GM23338 (cell line): ENCODE data around the gene PISD. TPM values are rescaled to one million over a fixed set of nuclear protein-coding genes. Genes with fewer than 3 reads are reported as not detected.

Experiments used
- ATAC-seq: fragments of 200-7000 bp; cut with Tn5 transposase; 3 replicates; pipeline ENCODE4 v1.9.1; 2020
- DNase-seq: peaks from one replicate; pipeline ENCODE4 v3.0.0-alpha.2; 2015; ENCODE audit warnings: low spot score
- H2AFZ ChIP-seq: fragments of 200-600 bp; sonication (generic); 2 replicates; pipeline ENCODE4 v1.8.0; 2016; ENCODE audit warnings: antibody characterized with exemption, mild to moderate bottlenecking, moderate library complexity
- H3F3A ChIP-seq: fragments of 200-600 bp; sonication (generic); replicated peaks from 2 replicates; pipeline ENCODE4 v1.8.0; 2017; ENCODE audit warnings: antibody characterized with exemption, mixed run types, low read depth
- H3K27ac ChIP-seq: fragments of 200-600 bp; sonication (generic); 2 replicates; pipeline ENCODE4 v1.6.1; 2016; ENCODE audit warnings: low read depth
- H3K27me3 ChIP-seq: fragments of 200-600 bp; sonication (generic); 2 replicates; pipeline ENCODE4 v1.8.0; 2016; ENCODE audit warnings: mild to moderate bottlenecking, mixed run types, moderate library complexity; ENCODE audit not compliant: insufficient read depth
- H3K36me3 ChIP-seq: fragments of 200-600 bp; sonication (generic); 2 replicates; pipeline ENCODE4 v1.8.0; 2016; ENCODE audit warnings: mild to moderate bottlenecking; ENCODE audit not compliant: insufficient read depth
- H3K4me1 ChIP-seq: fragments of 200-600 bp; sonication (generic); 2 replicates; pipeline ENCODE4 v1.8.0; 2016; ENCODE audit warnings: mild to moderate bottlenecking, moderate library complexity; ENCODE audit not compliant: insufficient read depth
- H3K4me2 ChIP-seq: fragments of 200-600 bp; sonication (generic); 2 replicates; pipeline ENCODE4 v1.7.1; 2017; ENCODE audit warnings: mixed run types
- H3K4me3 ChIP-seq: fragments of 200-600 bp; sonication (generic); 2 replicates; pipeline ENCODE4 v1.6.1; 2016; ENCODE audit warnings: mixed run types
- H3K79me2 ChIP-seq: fragments of 200-600 bp; sonication (generic); replicated peaks from 2 replicates; pipeline ENCODE4 v1.8.0; 2017; ENCODE audit warnings: mild to moderate bottlenecking; ENCODE audit not compliant: insufficient read depth
- H3K9me2 ChIP-seq: fragments of 200-600 bp; sonication (generic); 2 replicates; pipeline ENCODE4 v1.8.0; 2017; ENCODE audit not compliant: insufficient read depth
- H4K20me1 ChIP-seq: fragments of 200-600 bp; sonication (generic); replicated peaks from 2 replicates; pipeline ENCODE4 v1.8.0; 2017; ENCODE audit warnings: mild to moderate bottlenecking; ENCODE audit not compliant: insufficient read depth
- H3K27ac Mint-ChIP-seq: 2 replicates; pipeline ENCODE4 v1.8.0; 2020; ENCODE audit warnings: inconsistent platforms, mild to moderate bottlenecking, moderate library complexity, mixed read lengths
- H3K27me3 Mint-ChIP-seq: 3 replicates; pipeline ENCODE4 v1.8.0; 2022; ENCODE audit warnings: low read depth, mild to moderate bottlenecking, moderate library complexity, mixed read lengths, inconsistent platforms; ENCODE audit not compliant: insufficient read depth, poor library complexity
- H3K36me3 Mint-ChIP-seq: 3 replicates; pipeline ENCODE4 v1.8.0; 2021; ENCODE audit warnings: low read depth, mild to moderate bottlenecking, inconsistent platforms, moderate library complexity, mixed read lengths
- H3K4me1 Mint-ChIP-seq: 3 replicates; pipeline ENCODE4 v1.8.0; 2020; ENCODE audit warnings: mild to moderate bottlenecking, inconsistent platforms, mixed read lengths
- H3K4me3 Mint-ChIP-seq: 3 replicates; pipeline ENCODE4 v1.8.0; 2021; ENCODE audit warnings: moderate library complexity, mild to moderate bottlenecking, inconsistent platforms, mixed read lengths
- H3K9me3 Mint-ChIP-seq: 3 replicates; pipeline ENCODE4 v1.8.0; 2020; ENCODE audit warnings: moderate library complexity, mild to moderate bottlenecking, inconsistent platforms, mixed read lengths
- CREB1 ChIP-seq: fragments of 250-450 bp; sonication (Bioruptor Pico); IDR thresholded peaks from 2 replicates; pipeline ENCODE4 v1.5.0; 2020; ENCODE audit warnings: low read depth, mild to moderate bottlenecking, moderate library complexity
- CTCF ChIP-seq, 2 experiments: fragments of 200-600 bp in 1 of 2; sonication (generic) in 1 of 2; conservative IDR thresholded peaks; 2 replicates each; pipeline versions ENCODE4 v1.5.1 to v1.6.1; 2016 to 2017; ENCODE audit warnings: antibody characterized with exemption in 2 of 2, low read depth in 2 of 2, mild to moderate bottlenecking in 2 of 2, moderate library complexity in 1 of 2
- ETS1 ChIP-seq: IDR thresholded peaks from 2 replicates; pipeline ENCODE4 v1.6.1; 2016; ENCODE audit warnings: antibody characterized with exemption
- EZH2 ChIP-seq: fragments of 200-600 bp; sonication (generic); IDR thresholded peaks from one replicate; pipeline ENCODE4 v1.8.0; 2017; ENCODE audit warnings: antibody characterized with exemption, mild to moderate bottlenecking, low read depth; ENCODE audit not compliant: unreplicated experiment
- EZH2phosphoT487 ChIP-seq: fragments of 200-600 bp; sonication (generic); IDR thresholded peaks from one replicate; pipeline ENCODE4 v1.8.1; 2018; ENCODE audit warnings: antibody characterized with exemption; ENCODE audit not compliant: unreplicated experiment
- JUNB ChIP-seq: IDR thresholded peaks from one replicate; pipeline ENCODE4 v1.6.1; 2016; ENCODE audit warnings: antibody characterized with exemption; ENCODE audit not compliant: unreplicated experiment
- NANOG ChIP-seq: IDR thresholded peaks from 2 replicates; pipeline ENCODE4 v1.6.1; 2016; ENCODE audit warnings: antibody characterized with exemption, borderline replicate concordance
- POLR2AphosphoS5 ChIP-seq: IDR thresholded peaks from 2 replicates; pipeline ENCODE4 v1.6.1; 2016; ENCODE audit warnings: antibody characterized with exemption, low read depth
- REST ChIP-seq: IDR thresholded peaks from one replicate; pipeline ENCODE4 v1.6.1; 2018; ENCODE audit warnings: antibody characterized with exemption; ENCODE audit not compliant: unreplicated experiment
- STAT1 ChIP-seq: IDR thresholded peaks from one replicate; pipeline ENCODE4 v1.6.1; 2016; ENCODE audit warnings: antibody characterized with exemption; ENCODE audit not compliant: unreplicated experiment
- ZNF114 ChIP-seq: fragments of 250-450 bp; sonication (Bioruptor Pico); IDR thresholded peaks from 2 replicates; pipeline ENCODE4 v1.5.0; 2020; ENCODE audit warnings: mild to moderate bottlenecking, moderate library complexity
- ZNF331 ChIP-seq: fragments of 250-450 bp; sonication (Bioruptor Pico); IDR thresholded peaks from 2 replicates; pipeline ENCODE4 v1.5.0; 2020; ENCODE audit warnings: low read depth, mild to moderate bottlenecking, moderate library complexity
- ZNF462 ChIP-seq: fragments of 250-450 bp; sonication (Bioruptor Pico); IDR thresholded peaks from 2 replicates; pipeline ENCODE4 v1.5.0; 2020; ENCODE audit warnings: mild to moderate bottlenecking, moderate library complexity
- polyA plus RNA-seq: library from polyadenylated mRNA; unstranded; fragments of >200 nt; fragmentation: Nextera tagmentation; extraction: Ambion mirVana; gene quantifications from 2 replicates; pipeline ENCODE4 v1.2.1, GENCODE V29; 2016
- total RNA-seq: library from RNA; depleted of rRNA; stranded (reverse); fragments of >200 nt; shearing (Covaris generic); gene quantifications from 2 replicates; pipeline ENCODE4 v1.2.3, GENCODE V29; 2014

The PISD gene
- total and polyA plus RNA-seq, 2 experiments from 2014 or later, result 43.1 to 54.5 TPM

- ATAC-seq (no peak), DNase-seq (no peak)
- no peak overlapping the region for H3K4me2 ChIP-seq
- H3K27ac ChIP-seq, result no peak overlapping the region
- no peak overlapping the region for H2AFZ ChIP-seq
- H4K20me1 ChIP-seq, result no peaks in the 10 kb centered on the region; the same call in 1 of the 2 replicates
- H3K27me3 ChIP-seq, result no peaks in the 10 kb centered on the region
- H3K36me3 ChIP-seq, result no peaks in the 10 kb centered on the region; the same call in 1 of the 2 replicates
- H3K4me3 ChIP-seq, result no peak overlapping the region
- Mint-ChIP-seq H3K4me1 (no peaks in the 10 kb centered on the region), H3K27me3 (peaks cover 2% of the 10 kb centered on the region), H3K4me3 (no peak overlapping the region), H3K36me3 (peaks cover 18% of the 10 kb centered on the region), H3K9me3 (no peaks in the 10 kb centered on the region), H3K27ac (no peak overlapping the region)
- no peaks in the 10 kb centered on the region for H3K79me2 ChIP-seq
- no peaks in the 10 kb centered on the region for H3K9me2 ChIP-seq
- TF ChIP-seq POLR2AphosphoS5 (no peak), JUNB (no peak), CREB1 (CRISPR knock-in tag) (no peak), EZH2phosphoT487 (no peak), NANOG (no peak), ZNF331 (CRISPR knock-in tag) (no peak), ETS1 (no peak), ZNF462 (CRISPR knock-in tag) (no peak), STAT1 (no peak), EZH2 (no peak), ZNF114 (no peak), CTCF (conservative IDR thresholded peaks at IDR 0.05; ENCODE audit: low read depth in 2 of 2) (no peak), REST (no peak)
- H3F3A ChIP-seq, result no peaks in the 10 kb centered on the region
- H3K4me1 ChIP-seq, result no peaks in the 10 kb centered on the region
Measured at GRCh38 chr22:31585161-31585859, 76.7 kb downstream of the PISD start.
